Mesenchymal stem cell (in vitro differentiated cells and primary cell): Measurements from ENCODE around the gene KLK14.

ENCODE experiments used
- DNase-seq: peaks from one replicate; pipeline ENCODE4 v3.0.0-alpha.2; 2013
- H2AFZ ChIP-seq: one replicate; pipeline ENCODE4 v1.6.1; 2013; ENCODE audit warnings: low read depth, mild to moderate bottlenecking, control low read depth, inconsistent platforms, low read length, moderate library complexity
- H2AK5ac ChIP-seq: 2 replicates; pipeline ENCODE4 v1.6.1; 2013; ENCODE audit warnings: low read length, moderate library complexity, mild to moderate bottlenecking, inconsistent platforms; ENCODE audit not compliant: severe bottlenecking
- H2BK120ac ChIP-seq: one replicate; pipeline ENCODE4 v1.6.1; 2013; ENCODE audit warnings: low read depth, mild to moderate bottlenecking, inconsistent platforms, low read length, moderate library complexity
- H2BK12ac ChIP-seq, 2 experiments: one replicate each; pipeline ENCODE4 v1.6.1; 2013; ENCODE audit warnings: inconsistent platforms in 2 of 2, low read length in 2 of 2, mild to moderate bottlenecking in 2 of 2, moderate library complexity in 2 of 2, control low read depth in 1 of 2
- H2BK15ac ChIP-seq: one replicate; pipeline ENCODE4 v1.6.1; 2013; ENCODE audit warnings: mild to moderate bottlenecking, low read depth, inconsistent platforms; ENCODE audit not compliant: poor library complexity, severe bottlenecking
- H2BK5ac ChIP-seq: 2 replicates; pipeline ENCODE4 v1.6.1; 2013; ENCODE audit warnings: low read depth, mild to moderate bottlenecking, low read length, control low read depth, inconsistent platforms; ENCODE audit not compliant: poor library complexity, severe bottlenecking
- H3K14ac ChIP-seq, 2 experiments: one replicate each; pipeline ENCODE4 v1.6.1; 2013; ENCODE audit warnings: inconsistent platforms in 2 of 2, low read length in 2 of 2, control low read depth in 1 of 2, mild to moderate bottlenecking in 1 of 2, moderate library complexity in 1 of 2
- H3K18ac ChIP-seq, 2 experiments: one replicate each; pipeline ENCODE4 v1.6.1; 2013; ENCODE audit warnings: inconsistent platforms in 2 of 2, low read length in 2 of 2, control low read depth in 1 of 2, low read depth in 1 of 2, mild to moderate bottlenecking in 1 of 2
- H3K23ac ChIP-seq, 2 experiments: one replicate each; pipeline ENCODE4 v1.6.1; 2013; ENCODE audit warnings: inconsistent platforms in 2 of 2, low read length in 2 of 2, mild to moderate bottlenecking in 2 of 2, moderate library complexity in 2 of 2, control low read depth in 1 of 2
- H3K27ac ChIP-seq: 2 replicates; pipeline ENCODE4 v1.5.1; 2013; ENCODE audit warnings: mild to moderate bottlenecking, moderate library complexity, low read length, control low read depth, inconsistent platforms; ENCODE audit not compliant: poor library complexity, severe bottlenecking
- H3K27me3 ChIP-seq, 2 experiments: 2 replicates each; pipeline versions ENCODE4 v1.6.1 to v1.7.0; 2013; ENCODE audit warnings: low read length in 2 of 2, mild to moderate bottlenecking in 2 of 2, moderate library complexity in 2 of 2, control low read depth in 1 of 2, inconsistent platforms in 1 of 2; ENCODE audit not compliant: control insufficient read depth in 1 of 2, insufficient read depth in 1 of 2
- H3K36me3 ChIP-seq, 2 experiments: 2 replicates each; pipeline versions ENCODE4 v1.6.1 to v1.7.0; 2013; ENCODE audit warnings: low read length in 2 of 2, control low read depth in 1 of 2, inconsistent platforms in 1 of 2, low read depth in 1 of 2, mild to moderate bottlenecking in 1 of 2; ENCODE audit not compliant: insufficient read depth in 2 of 2, control insufficient read depth in 1 of 2
- H3K4ac ChIP-seq, 2 experiments: one replicate each; pipeline ENCODE4 v1.6.1; 2013; ENCODE audit warnings: inconsistent platforms in 2 of 2, low read length in 2 of 2, mild to moderate bottlenecking in 2 of 2, moderate library complexity in 2 of 2, control low read depth in 1 of 2, low read depth in 1 of 2
- H3K4me1 ChIP-seq: 2 replicates; pipeline ENCODE4 v1.6.1; 2013; ENCODE audit warnings: low read depth, low read length, control low read depth; ENCODE audit not compliant: control insufficient read depth, insufficient read depth
- H3K4me2 ChIP-seq: 2 replicates; pipeline ENCODE4 v1.6.1; 2013; ENCODE audit warnings: low read length, mild to moderate bottlenecking, inconsistent platforms; ENCODE audit not compliant: poor library complexity, severe bottlenecking
- H3K4me3 ChIP-seq, 2 experiments: 2 replicates each; pipeline versions ENCODE4 v1.5.1 to v1.7.0; 2013; ENCODE audit warnings: low read length in 2 of 2, mild to moderate bottlenecking in 2 of 2, control low read depth in 1 of 2, low read depth in 1 of 2; ENCODE audit not compliant: insufficient read depth in 1 of 2
- H3K79me1 ChIP-seq: replicated peaks from 2 replicates; pipeline ENCODE4 v1.6.1; 2013; ENCODE audit warnings: mild to moderate bottlenecking, control low read depth, low read length, inconsistent platforms; ENCODE audit not compliant: poor library complexity, severe bottlenecking
- H3K9ac ChIP-seq: 2 replicates; pipeline ENCODE4 v1.7.0; 2013; ENCODE audit warnings: mild to moderate bottlenecking, low read length, moderate library complexity
- H3K9me3 ChIP-seq: 2 replicates; pipeline ENCODE4 v1.7.0; 2013; ENCODE audit warnings: mild to moderate bottlenecking, low read length; ENCODE audit not compliant: control insufficient read depth
- H4K8ac ChIP-seq: one replicate; pipeline ENCODE4 v1.6.1; 2013; ENCODE audit warnings: inconsistent platforms, mild to moderate bottlenecking, low read length, moderate library complexity
- H4K91ac ChIP-seq: one replicate; pipeline ENCODE4 v1.6.1; 2013; ENCODE audit warnings: mild to moderate bottlenecking, low read length, inconsistent platforms
- WGBS: methylation state at CpG from one replicate; pipeline ENCODE4 v1.1.7; 2013; ENCODE audit warnings: mixed read lengths; 5-methylcytosine and 5-hydroxymethylcytosine counted together

Gene KLK14

GRCh38 chr19:51076631-51077213 is 6.0 kb downstream of the KLK14 start:
- Histone ChIP-seq H4K91ac (no peak overlapping the region), H3K9ac (no peak overlapping the region), H3K9me3 (peaks cover 18% of the 10 kb centered on the region), H3K79me1 (no peaks in the 10 kb centered on the region), H3K4me3 (no peak overlapping the region), H2BK120ac (no peak overlapping the region), H3K4ac (no peak overlapping the region), H3K14ac (no peak overlapping the region), H4K8ac (no peak overlapping the region), H3K4me1 (no peaks in the 10 kb centered on the region), H2AK5ac (no peak overlapping the region), H3K23ac (no peak overlapping the region), H3K18ac (no peak overlapping the region), H2AFZ (no peak overlapping the region), H3K27ac (no peak overlapping the region), H2BK12ac (no peak overlapping the region), H2BK5ac (no peak overlapping the region), H3K27me3 (peaks cover 0 to 5% of the 10 kb centered on the region in 2 experiments), H3K36me3 (no peaks in the 10 kb centered on the region), H3K4me2 (no peak overlapping the region), H2BK15ac (no peak overlapping the region)
- 86% methylated on average over 14 of the region's 14 CpGs for WGBS
- no peak for DNase-seq

- no peaks in the 10 kb centered on the region for H3K79me1 ChIP-seq
- H2AFZ ChIP-seq = no peak overlapping the region
- H2BK12ac ChIP-seq = no peak overlapping the region
- DNase-seq = no peak
- no peak overlapping the region for H3K23ac ChIP-seq
- no peak overlapping the region for H3K18ac ChIP-seq
- no peak overlapping the region for H2BK120ac ChIP-seq
- H3K9ac ChIP-seq = no peak overlapping the region
- no peak overlapping the region for H3K4ac ChIP-seq
- H3K9me3 ChIP-seq = peaks cover 18% of the 10 kb centered on the region
- no peak overlapping the region for H2AK5ac ChIP-seq
- no peak overlapping the region for H2BK5ac ChIP-seq
- H2BK15ac ChIP-seq = no peak overlapping the region
- no peak overlapping the region for H3K4me3 ChIP-seq
- no peak overlapping the region for H3K27ac ChIP-seq
- H4K8ac ChIP-seq = no peak overlapping the region
- no peaks in the 10 kb centered on the region for H3K36me3 ChIP-seq
- WGBS = 83% methylated on average over 5 of the region's 5 CpGs
- no peaks in the 10 kb centered on the region for H3K4me1 ChIP-seq
- peaks cover 0 to 2% of the 10 kb centered on the region in 2 experiments for H3K27me3 ChIP-seq
- no peak overlapping the region for H3K4me2 ChIP-seq
- H3K14ac ChIP-seq = no peak overlapping the region
- no peak overlapping the region for H4K91ac ChIP-seq
These were observed 6.7 kb downstream of the KLK14 start for GRCh38 chr19:51075998-51076397.

GRCh38 chr19:51071095-51071405 is 11.6 kb downstream of the KLK14 start:
- DNase-seq = no peak
- Histone ChIP-seq H2AFZ (no peak overlapping the region), H3K4me1 (no peaks in the 10 kb centered on the region), H3K4me3 (no peak overlapping the region), H3K14ac (no peak overlapping the region), H3K23ac (no peak overlapping the region), H2BK5ac (no peak overlapping the region), H3K18ac (no peak overlapping the region), H3K79me1 (no peaks in the 10 kb centered on the region), H3K36me3 (no peaks in the 10 kb centered on the region), H3K9ac (no peak overlapping the region), H3K27me3 (peaks cover 0 to 17% of the 10 kb centered on the region in 2 experiments), H3K4ac (no peak overlapping the region), H2AK5ac (no peak overlapping the region), H2BK120ac (no peak overlapping the region), H4K91ac (no peak overlapping the region), H2BK15ac (no peak overlapping the region), H2BK12ac (no peak overlapping the region), H3K4me2 (no peak overlapping the region), H4K8ac (no peak overlapping the region), H3K9me3 (peaks cover 18% of the 10 kb centered on the region), H3K27ac (no peak overlapping the region)
- WGBS = 72% methylated on average over 4 of the region's 4 CpGs

GRCh38 chr19:51070334-51071094 is 12.2 kb downstream of the KLK14 start:
- Histone ChIP-seq H3K79me1 (no peaks in the 10 kb centered on the region), H3K27ac (no peak overlapping the region), H2AFZ (no peak overlapping the region), H4K8ac (no peak overlapping the region), H3K4me1 (no peaks in the 10 kb centered on the region), H2BK12ac (no peak overlapping the region), H3K27me3 (peaks cover 5 to 22% of the 10 kb centered on the region in 2 experiments), H3K4me3 (no peak overlapping the region), H2BK15ac (no peak overlapping the region), H3K36me3 (no peaks in the 10 kb centered on the region), H2BK120ac (no peak overlapping the region), H3K9me3 (peaks cover 18% of the 10 kb centered on the region), H2AK5ac (no peak overlapping the region), H3K4me2 (no peak overlapping the region), H3K14ac (no peak overlapping the region), H4K91ac (no peak overlapping the region), H3K18ac (no peak overlapping the region), H2BK5ac (no peak overlapping the region), H3K4ac (no peak overlapping the region), H3K23ac (no peak overlapping the region), H3K9ac (no peak overlapping the region)
- DNase-seq = no peak
- WGBS = 84% methylated on average over 5 of the region's 5 CpGs
